ENCODE data around the gene GRIN2A.

GRCh38 chr16:9860876-9861275 lies 321.4 kb downstream of the GRIN2A start:
- no peak for TF ChIP-seq CTCF (conservative IDR thresholded peaks at IDR 0.05)
- no peak for TF ChIP-seq ZFX (IDR thresholded peaks at IDR 0.05)

Data from C4-2B (cell line).